Measurements from ENCODE around the gene EPB41L5. TPM values are rescaled to one million over a fixed set of nuclear protein-coding genes. Genes with fewer than 3 reads are reported as not detected.
A peak's percentile ranks its signal among the peaks of the same experiment; 100 is the strongest.
"Not testable (repeated sequence)": the region's sequence is repeated elsewhere in the genome, so short reads cannot be mapped to it uniquely, and the experiment has no call there.

EPB41L5 gene
- total RNA-seq, 1 experiment from 2014 or later, result 3.4 TPM

DNA sequence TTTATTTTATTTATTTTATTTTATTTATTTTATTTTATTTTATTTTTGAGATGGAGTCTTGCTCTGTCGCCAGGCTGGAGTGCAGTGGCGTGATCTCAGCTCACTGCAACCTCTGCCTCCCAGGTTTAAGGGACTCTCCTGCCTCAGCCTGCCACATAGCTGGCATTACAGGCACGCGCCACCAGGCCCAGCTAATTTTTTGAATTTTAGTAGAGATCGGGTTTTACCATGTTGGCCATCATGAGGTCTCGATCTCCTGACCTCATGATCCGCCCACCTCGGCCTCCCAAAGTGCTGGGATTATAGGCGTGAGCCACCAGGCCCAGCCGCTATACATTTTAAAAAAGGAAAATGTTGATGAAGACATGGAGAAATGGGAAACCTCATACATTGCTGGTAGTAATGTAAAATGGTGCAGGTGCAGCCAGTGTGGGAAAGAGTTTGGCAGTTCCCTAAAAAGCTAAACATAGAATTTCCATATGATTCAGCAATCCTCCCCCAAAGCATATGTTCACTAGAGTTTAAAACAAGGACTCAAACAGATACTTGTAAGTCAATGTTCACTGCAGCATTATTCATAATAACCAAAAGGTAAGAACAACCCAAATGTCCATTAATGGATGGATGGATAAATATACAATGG is 187.1 kb downstream of the EPB41L5 start:
- DNase-seq (ENCODE audit: low read depth), result not testable (repeated sequence)

DNA sequence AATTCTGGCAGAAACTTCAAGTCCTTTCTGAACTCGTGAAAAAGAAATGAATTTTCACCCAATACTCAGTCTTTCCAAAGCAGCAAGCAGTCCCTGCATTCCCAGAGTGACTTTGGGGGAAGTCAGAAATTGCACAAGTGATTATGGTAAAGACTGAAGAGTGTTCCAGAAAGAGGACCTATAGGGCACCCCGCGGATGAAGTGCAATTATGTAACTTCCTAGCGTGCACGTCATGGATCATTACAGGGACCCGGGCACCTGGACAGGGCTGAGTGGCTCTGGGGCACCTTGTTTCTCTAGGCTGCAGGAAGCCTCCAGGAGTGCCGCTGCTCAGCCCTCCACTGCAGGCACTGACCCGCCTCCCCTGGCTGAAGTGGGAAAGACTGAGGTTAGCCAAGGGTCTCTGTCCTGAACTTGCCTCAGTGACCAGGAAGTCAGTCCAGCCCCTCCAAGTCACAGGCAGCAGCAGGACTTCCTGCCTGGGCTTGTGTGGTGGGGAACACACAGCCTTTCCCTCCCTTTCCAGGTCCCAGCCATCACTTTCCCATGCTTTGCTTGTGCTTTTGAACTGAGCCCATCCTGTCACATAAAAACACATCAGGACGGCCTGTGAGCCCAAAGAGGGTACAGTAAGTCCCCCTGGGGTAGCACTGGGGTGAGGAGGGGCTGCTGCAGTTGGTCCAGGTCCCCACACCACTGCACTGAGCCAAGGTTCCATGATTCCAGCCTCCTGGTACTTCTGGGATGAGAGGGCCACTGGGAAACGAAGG is 190.6 kb downstream of the EPB41L5 start:
- DNase-seq (ENCODE audit: low read depth), result no peak

DNA sequence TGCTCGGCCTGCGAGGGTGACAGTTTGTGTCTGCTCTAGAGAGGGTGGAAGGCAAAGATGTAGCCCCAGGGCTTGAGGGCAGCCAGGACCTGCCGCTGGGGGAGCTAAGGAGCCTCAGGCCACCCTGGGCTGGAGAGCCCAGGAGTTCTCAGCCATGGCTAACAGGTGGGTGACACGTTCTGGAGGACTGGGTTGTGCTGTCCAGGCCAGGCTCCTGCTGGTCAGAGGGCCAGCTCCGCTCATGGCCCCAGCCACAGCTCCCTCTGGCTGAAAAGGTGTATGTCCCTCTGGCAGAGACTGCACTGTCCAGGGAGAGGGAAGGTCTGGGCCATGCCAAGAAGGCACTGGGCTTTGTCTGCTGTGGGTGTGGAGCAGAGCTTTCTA is 191.1 kb downstream of the EPB41L5 start:
- DNase-seq (ENCODE audit: low read depth), result no peak

DNA sequence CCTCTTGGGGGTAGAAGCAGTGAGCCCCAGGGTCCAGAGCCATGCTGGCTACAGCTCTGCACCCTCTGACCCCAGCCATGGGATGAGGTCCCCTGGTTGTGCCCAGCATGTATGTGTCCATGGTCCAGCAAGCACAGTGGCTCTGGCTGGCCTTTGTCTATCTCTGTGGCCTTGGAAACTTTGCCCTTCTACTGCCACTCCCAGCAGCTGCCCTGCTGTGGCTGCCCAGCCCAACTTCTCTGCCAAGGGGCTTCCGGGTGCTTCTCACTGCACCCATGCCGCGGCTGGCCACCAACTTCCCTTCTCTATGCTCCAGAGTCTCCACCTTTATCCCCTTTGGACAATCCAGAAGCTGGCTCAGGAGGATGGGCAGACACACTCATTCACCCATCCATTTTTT is 191.5 kb downstream of the EPB41L5 start:
- DNase-seq (ENCODE audit: low read depth), result no peak

DNA sequence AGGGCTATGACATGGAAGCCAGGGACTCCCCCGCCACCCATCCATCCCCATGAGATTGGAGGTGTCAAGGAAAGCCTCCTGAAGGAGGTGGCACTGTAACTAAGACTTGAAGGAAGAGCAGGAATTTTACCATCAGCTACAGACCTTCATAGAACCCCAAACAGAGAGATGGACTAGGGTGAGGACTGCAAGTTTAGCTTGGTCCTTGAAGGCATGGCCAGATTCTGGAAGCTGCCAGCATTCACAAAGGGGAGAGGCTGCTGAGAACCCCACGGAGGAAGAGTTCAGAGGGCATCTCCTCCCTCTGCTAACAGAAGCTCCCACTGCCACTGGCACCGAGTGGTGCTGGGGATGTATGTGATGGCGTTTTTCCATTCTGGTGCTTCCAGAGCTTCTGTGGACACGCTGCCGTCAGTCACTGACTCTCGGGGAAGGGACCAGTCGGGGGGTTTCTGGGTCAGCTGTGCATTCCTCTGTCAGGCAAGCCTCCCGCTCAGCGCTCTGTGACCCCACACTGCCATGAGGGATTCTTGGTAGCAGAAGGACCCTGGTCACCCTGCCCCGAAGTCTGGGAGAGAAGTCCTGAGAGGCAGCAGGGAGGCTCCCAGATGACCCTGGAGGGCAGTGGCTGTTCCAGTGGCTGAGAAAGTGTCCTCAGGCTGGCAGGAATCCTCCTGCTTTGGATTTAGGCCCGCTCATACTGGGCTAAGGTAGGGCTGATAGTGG is 192.2 kb downstream of the EPB41L5 start:
- DNase-seq (ENCODE audit: low read depth), result no peak

DNA sequence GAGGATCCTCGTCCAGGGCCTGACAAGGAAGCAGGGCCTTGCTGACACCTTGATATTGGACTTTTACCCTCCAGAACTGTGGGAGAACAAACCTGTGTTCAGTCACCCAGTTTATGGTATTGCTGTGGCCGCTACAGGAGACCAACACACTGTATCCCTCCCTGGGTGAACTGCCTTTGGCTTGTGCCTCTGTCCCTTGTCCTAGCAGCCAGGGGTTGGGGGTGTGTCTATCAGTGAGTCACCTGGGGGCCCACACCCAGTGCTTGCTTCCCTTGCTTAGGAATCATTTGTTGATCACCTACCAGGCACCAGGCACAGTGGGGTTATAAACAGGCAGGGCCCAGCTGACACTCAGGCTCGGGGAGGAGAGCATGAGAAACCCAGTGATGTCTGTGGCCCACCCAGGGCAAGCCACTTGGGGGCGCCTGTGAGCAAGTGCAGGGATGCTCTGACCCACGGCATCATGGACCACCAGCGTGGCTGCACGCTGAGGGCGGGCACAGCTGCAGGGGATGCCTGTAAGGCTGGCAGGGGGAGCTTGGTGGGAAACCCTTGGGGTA is 193.2 kb downstream of the EPB41L5 start:
- peak; percentile 15 for DNase-seq (ENCODE audit: low read depth)

DNA sequence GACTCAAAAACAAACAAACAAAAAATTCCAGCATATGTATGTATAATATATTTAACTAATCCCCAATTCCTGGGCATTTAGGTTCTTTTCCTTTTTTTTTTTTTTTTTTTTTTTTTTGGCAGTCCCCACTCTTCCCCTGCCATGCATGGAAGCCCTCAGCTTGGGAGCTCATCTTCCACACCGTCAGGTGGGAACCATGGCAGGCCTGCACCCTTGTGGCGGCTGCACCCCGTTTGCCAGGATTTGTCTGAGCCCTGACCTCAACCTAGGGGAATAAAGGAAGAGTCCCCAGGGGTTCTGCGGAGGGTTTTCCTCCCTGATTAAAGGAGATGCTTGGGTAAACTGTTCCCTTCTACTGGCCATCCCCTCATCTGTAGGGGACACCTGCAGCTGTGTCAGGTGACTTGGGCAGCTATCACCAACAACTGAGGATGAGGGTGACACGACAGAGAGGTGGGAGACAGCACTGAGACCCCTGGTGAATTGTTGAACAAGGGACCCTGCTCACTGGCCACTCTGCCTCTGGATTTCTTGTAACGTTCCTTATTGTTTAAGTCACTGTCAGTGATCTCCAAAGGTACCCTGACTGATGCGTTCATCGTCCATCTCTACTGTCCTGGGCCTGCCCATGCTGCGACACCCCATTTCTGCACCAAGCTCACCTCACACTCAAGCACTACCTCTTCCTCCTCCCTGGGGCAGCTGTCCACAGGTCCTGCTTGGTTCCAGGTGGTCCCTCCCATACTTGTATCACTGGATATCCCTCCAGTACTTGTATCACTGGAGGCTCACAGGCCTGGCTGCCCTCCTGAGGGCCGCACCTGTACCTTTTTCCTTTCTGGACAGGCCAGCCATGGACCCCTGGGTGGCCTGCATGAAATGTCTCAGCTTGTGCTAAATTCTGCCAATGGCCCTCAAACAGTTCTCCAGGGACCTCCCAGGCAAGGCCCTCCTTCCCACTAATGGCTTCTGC is 195.8 kb downstream of the EPB41L5 start:
- no peak for DNase-seq (ENCODE audit: low read depth)

DNA sequence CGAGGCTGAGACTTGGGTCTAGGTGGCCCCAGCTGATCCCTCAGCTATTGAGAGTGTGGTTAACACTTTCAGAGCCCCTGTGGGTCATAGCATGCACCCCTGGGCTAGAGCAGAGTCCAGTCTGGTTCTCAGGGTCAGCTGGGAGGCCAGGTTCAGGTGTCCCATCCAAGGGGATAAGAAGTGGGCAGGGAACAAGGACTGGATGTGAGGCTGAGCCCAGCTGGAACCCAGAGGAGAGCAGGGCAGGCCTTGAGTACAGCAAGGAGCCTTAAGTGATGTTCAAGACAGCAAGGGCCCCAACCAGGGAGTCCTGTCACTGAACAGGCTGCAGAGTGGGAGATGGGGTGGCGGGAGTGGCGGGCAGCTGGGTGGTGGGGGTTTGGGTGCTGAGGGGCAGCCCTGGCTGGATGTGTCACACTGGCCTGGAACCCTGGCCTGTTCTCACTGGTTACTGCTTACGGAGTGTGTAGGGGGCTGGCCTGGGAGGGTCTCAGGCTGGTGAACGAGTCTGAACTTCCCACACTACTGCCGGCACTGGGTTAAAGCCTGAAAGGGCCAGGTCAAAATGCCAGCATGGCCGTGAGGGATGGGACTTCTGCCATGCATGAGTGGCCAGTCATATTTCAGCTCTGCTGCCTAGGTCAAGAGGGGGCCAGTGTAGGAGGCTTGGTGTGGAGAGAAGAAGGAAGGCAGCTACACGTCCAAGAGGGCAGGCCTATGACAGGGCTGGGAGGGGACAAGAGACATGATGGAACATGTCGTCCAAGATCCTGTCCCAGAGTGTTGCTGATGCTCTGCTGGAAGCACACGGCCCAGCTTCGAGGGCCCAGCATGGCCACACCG is 196.8 kb downstream of the EPB41L5 start:
- DNase-seq (ENCODE audit: low read depth), result no peak

DNA sequence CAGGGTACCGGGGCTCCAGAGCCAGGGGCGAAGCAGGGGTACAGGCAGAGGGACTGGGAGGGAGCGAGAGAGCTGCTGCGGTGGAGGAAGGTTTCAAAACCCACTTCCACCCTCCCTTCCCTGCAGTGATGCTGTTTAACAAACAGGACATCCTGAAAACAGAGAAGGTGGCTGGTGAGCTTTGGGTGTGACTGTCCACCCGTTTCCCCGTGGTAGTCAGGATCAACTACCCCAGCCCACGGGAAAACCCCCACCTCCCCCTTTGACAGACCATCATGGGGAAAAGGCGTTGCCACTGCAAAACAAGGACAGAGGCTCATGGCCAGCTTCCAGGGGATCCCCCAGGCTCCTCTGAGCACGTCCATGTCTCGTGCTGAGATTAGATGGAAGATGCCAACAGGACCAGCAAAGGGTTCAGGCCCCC is 197.4 kb downstream of the EPB41L5 start:
- DNase-seq (ENCODE audit: low read depth), result no peak

DNA sequence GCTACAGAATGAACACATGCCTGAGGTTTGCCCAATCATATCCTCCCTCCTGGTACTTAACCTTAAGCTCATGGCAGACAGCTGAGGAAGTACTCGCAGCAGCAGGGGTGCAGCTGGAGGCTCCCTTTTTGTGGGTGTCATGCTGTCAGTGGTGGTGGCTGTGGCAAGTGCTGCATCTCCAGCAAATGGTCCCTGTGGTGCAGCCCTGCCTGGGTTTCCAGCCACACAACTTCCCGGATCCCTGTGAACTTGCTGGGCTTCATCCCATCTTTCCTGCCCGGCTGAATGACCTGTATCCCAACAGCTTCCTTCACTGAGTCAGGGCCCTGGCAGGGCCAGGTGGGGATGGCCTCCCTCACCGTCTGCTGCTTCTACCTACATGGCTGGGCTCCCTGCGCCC is 205.3 kb downstream of the EPB41L5 start:
- no peak for DNase-seq (ENCODE audit: low read depth)

DNA sequence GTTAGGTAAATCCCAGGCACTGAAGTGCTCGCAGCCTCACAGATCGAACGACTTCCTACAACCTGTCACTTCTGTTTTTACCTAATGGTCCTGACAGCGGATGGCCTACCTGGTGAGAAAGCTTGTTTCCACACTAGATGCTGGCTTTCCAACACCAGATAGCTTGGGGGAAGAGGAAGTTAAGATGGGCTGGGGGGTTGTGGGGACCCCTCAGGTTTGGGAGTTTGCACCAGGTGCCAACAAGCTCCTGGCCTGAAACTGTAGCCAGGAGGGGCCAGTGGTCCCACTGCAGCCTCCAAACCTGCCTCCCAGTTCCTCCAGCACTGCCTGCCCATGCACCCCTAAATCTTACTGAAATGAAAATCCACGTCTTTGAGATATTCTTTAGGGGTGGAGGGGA is 206.4 kb downstream of the EPB41L5 start:
- DNase-seq (ENCODE audit: low read depth), result no peak

DNA sequence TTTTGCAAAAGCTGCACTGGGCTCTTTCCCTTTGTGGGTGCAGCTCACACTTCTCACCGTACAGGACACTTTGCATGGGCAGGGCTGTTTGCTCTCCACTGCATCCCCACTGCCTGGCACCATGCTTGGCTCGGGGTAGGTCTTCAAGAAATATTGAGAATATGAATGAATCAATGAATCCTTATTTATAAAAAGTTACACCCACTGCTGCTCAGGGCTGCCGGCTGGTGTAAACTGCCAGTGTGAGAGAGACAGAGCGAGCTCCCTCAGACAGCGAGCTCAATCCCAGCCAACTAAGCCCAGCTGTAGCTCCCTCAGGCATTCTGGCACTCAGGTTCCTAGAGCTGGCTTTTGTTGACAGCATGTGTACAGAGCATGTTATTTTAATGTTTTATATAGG is 206.9 kb downstream of the EPB41L5 start:
- no peak for DNase-seq (ENCODE audit: low read depth)

DNA sequence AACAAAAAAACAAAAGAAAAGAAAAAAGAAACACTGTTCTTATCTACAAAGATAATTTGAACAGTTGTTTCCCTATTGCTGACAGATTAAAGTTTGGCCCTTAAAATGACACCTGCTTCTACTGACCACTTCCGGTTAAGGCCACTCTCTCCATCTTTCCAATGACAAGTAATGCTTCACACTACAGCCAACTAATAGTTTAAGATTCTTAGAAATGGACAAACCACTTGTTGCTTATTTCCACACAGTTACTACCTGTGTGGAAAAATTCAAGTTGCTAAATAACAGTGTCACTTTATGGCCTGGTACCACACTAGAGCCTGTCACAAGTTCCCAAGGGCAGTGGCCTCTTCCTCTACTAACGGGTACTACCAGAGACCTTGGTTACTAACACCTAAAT is 207.9 kb downstream of the EPB41L5 start:
- no peak for DNase-seq (ENCODE audit: low read depth)

DNA sequence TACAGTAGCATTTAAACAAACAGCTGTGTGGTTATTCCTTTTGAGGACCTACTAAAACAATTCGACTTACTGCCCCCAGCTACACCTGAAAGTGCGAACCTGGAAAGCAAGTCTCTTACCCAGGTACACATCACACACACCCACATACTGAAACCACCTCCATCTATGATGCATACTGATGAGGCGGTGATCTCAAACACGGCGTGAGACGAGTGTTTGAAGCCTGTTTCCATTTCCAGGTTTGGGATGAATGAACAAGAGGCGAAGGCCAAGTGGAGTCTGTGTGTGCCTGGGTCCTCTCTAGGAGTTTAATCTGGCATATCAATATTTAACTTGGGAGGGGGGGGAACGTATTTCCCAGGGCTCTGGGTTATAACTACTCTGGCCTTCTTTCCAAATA is 208.7 kb downstream of the EPB41L5 start:
- no peak for DNase-seq (ENCODE audit: low read depth)

DNA sequence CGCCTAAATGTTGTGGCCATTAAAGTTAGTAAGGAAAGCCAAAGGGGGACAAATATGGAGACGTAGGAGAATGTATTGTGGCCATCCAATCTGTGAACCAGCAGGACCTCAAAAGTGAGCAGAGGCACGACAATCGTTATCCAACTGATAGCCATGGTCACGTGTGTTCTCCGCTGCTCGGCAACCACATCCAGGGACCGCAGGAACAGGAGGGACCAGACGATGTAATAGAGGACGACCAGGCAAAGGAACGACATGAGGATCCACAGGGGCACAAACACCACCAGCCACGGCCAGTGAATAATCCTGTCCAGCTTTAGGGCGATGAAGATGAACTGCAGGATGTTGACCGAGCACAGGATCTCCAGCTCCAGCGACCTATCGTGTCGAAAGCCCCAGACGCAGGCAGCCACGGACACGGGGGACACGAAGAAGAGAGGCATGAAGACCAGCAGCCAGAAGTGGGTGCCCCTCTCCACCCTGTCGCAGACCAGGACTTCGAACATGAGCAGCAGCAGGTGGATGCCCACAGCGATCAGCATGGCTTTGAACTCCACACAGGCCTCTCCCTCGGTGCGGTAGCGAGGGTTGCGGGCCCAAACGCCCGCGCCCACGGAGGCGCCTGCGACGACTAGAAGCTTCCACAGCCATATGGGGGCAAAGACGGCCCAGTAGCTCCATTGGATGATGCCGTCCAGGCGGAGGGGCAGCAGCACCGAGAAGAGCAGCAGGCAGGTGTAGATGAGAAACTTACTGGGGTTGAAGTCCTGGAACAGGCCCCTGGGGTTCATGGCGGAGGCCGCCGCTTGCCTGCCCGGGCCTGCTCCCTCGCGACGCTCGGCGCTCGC is 209.5 kb downstream of the EPB41L5 start:
- no peak for DNase-seq (ENCODE audit: low read depth)

DNA sequence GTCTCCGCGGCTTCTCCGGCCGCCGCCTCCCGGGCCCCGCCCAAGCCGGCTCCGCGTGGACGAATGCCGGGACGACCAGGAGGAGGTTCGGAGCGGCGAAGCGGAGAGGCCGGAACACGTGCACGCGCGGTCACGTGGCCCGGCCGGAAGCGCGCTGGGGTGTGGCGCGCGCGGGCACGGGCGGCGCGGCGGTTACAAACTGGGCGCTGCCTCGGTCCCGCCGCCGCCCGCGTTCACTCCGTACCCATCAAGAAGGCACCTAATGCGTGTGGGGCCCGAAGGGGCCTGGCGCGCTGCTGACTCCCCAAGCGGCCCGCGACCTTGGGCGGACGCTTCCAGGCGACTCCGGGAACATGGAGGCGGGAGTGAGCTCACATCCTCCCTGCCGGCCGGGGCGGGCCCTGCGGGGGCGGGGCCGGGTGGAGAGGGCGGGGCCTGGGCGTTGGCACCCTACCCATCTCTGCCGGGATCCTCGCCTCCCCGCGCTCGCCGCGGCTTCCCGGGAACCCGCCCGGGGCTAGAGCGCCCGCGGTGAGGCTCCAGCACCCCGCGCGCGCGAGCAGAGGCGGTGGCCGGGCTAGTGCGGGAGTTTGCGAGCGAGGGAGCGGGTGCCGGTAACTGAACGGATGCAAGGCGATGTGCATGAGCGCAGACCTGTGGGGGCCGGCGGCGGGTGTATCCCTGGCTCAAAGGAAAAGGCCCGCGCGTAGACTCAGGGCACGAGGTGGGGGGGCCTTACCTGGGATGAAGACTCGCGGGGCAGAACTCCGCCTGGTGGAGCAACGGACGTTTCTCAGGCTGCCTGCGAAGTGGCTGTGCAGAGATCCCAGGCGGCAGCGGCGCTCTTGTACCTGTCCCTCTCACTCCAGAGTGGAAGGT is 210.4 kb downstream of the EPB41L5 start, which contains the start of gene TMEM185B:
TMEM185B (minus strand) TSS at position 367 of the 879 bp plus-strand sequence. CDS start 424 bp downstream, outside the sequence.
- peak; percentile 82 for DNase-seq (ENCODE audit: low read depth)

DNA sequence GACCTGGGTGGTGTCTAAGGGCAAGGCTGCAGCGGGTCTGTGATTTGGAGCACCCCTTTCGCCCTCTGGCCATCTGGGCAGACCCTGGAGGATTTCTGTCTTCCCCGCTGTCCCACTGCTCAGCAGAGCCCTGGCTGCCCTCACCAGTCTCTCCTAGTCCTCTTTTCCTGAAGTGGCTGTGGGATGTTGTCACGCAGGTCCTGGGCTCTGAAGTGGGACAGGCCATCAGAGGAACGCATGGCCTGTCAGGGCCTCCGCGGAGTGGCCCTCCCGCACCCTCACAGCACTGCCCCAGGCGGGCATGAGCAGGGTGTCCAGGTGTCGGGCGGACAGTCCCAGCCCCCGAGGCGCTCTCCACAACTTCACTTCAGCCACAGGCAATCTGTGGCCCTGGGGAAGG is 211.4 kb downstream of the EPB41L5 start:
- no peak for DNase-seq (ENCODE audit: low read depth)
